Immature natural killer cell (primary cell): Measurements from ENCODE around the gene DGKD. TPM values are rescaled to one million over a fixed set of nuclear protein-coding genes. Genes with fewer than 3 reads are reported as not detected.
"Not testable (repeated sequence)": the region's sequence is repeated elsewhere in the genome, so short reads cannot be mapped to it uniquely, and the experiment has no call there.

Experiments
- DNase-seq, 3 donors: peaks; one replicate each; pipeline ENCODE4 v3.0.0; 2022; ENCODE audit warnings: mixed read lengths in 1 of 3
- H3K27ac Mint-ChIP-seq, 6 donors: one replicate each; pipeline ENCODE4 v1.8.0; 2020; ENCODE audit warnings: mixed read lengths in 6 of 6, mild to moderate bottlenecking in 5 of 6, inconsistent platforms in 4 of 6, moderate library complexity in 3 of 6
- H3K27me3 Mint-ChIP-seq, 3 donors: one replicate each; pipeline ENCODE4 v1.8.0; 2020 to 2021; ENCODE audit warnings: low read depth in 3 of 3, mild to moderate bottlenecking in 3 of 3, mixed read lengths in 3 of 3, moderate library complexity in 3 of 3, inconsistent platforms in 1 of 3
- H3K36me3 Mint-ChIP-seq, 3 donors: one replicate each; pipeline ENCODE4 v1.8.0; 2020; ENCODE audit warnings: mixed read lengths in 3 of 3, inconsistent platforms in 2 of 3, mild to moderate bottlenecking in 2 of 3
- H3K4me1 Mint-ChIP-seq, 2 donors: one replicate each; pipeline ENCODE4 v1.8.0; 2020; ENCODE audit warnings: inconsistent platforms in 2 of 2, mild to moderate bottlenecking in 2 of 2, mixed read lengths in 2 of 2, moderate library complexity in 1 of 2
- H3K4me3 Mint-ChIP-seq, 5 donors: one replicate each; pipeline ENCODE4 v1.8.0; 2020; ENCODE audit warnings: mild to moderate bottlenecking in 5 of 5, mixed read lengths in 5 of 5, inconsistent platforms in 3 of 5, moderate library complexity in 3 of 5
- H3K9me3 Mint-ChIP-seq, 6 donors: one replicate each; pipeline ENCODE4 v1.8.0; 2020; ENCODE audit warnings: mild to moderate bottlenecking in 6 of 6, mixed read lengths in 6 of 6, inconsistent platforms in 4 of 6, moderate library complexity in 3 of 6
- polyA plus RNA-seq, 3 donors: library from polyadenylated mRNA; unstranded; fragments of 300-500 nt; fragmentation: Illumina TruSeq; gene quantifications; one replicate each; pipeline ENCODE4 v1.2.3, GENCODE V29; 2021

The DGKD gene
- polyA plus RNA-seq, 3 donors from 2014 or later, result 15.9 to 60.6 (median 21.3) TPM

- peaks cover 92 to 98% of the 10 kb centered on the region in 2 donors for H3K4me1 Mint-ChIP-seq
- H3K27ac Mint-ChIP-seq, result peak overlapping the region; percentile 91 to 97 (median 94)
- H3K36me3 Mint-ChIP-seq, result peaks cover 12 to 33% (median 15%) of the 10 kb centered on the region in 3 donors
- H3K4me3 Mint-ChIP-seq, result peak overlapping the region; percentile 79 to 95 (median 82)
- H3K9me3 Mint-ChIP-seq, result no peaks in the 10 kb centered on the region
- DNase-seq, result no peak
- H3K27me3 Mint-ChIP-seq, result peaks cover 0 to 8% (median 0%) of the 10 kb centered on the region in 3 donors
These were observed 32.2 kb downstream of the DGKD start for GRCh38 chr2:233386382-233387041.

GRCh38 chr2:233387225-233387624 is 32.9 kb downstream of the DGKD start:
- H3K4me3 Mint-ChIP-seq, result peak overlapping the region; percentile 79 to 95 (median 82)
- H3K9me3 Mint-ChIP-seq, result no peaks in the 10 kb centered on the region
- peaks cover 0 to 8% (median 0%) of the 10 kb centered on the region in 3 donors for H3K27me3 Mint-ChIP-seq
- peaks cover 86 to 96% of the 10 kb centered on the region in 2 donors for H3K4me1 Mint-ChIP-seq
- H3K27ac Mint-ChIP-seq, result peak overlapping the region; percentile 91 to 97 (median 94)
- H3K36me3 Mint-ChIP-seq, result peaks cover 12 to 36% (median 18%) of the 10 kb centered on the region in 3 donors
- no peak for DNase-seq

- Mint-ChIP-seq H3K27me3 (peaks cover 0 to 8% (median 0%) of the 10 kb centered on the region in 3 donors), H3K27ac (peak overlapping the region; percentile 91 to 97 (median 94)), H3K4me1 (peaks cover 80 to 95% of the 10 kb centered on the region in 2 donors), H3K9me3 (no peaks in the 10 kb centered on the region), H3K4me3 (peak overlapping the region in 4 of 5 donors; percentile 79 to 90 (median 82)), H3K36me3 (peaks cover 12 to 36% (median 18%) of the 10 kb centered on the region in 3 donors)
- peak in 1 of 3 donors; percentile 30 for DNase-seq
These were observed 33.6 kb downstream of the DGKD start for GRCh38 chr2:233387667-233388528.

GRCh38 chr2:233389601-233390125 is 35.4 kb downstream of the DGKD start:
- peaks cover 70 to 92% of the 10 kb centered on the region in 2 donors for H3K4me1 Mint-ChIP-seq
- peaks cover 0 to 8% (median 0%) of the 10 kb centered on the region in 3 donors for H3K27me3 Mint-ChIP-seq
- no peaks in the 10 kb centered on the region for H3K9me3 Mint-ChIP-seq
- H3K4me3 Mint-ChIP-seq, result peak overlapping the region in 4 of 5 donors; percentile 5 to 45 (median 28)
- no peak for DNase-seq
- H3K27ac Mint-ChIP-seq, result peak overlapping the region; percentile 44 to 90 (median 81)
- peaks cover 12 to 34% (median 18%) of the 10 kb centered on the region in 3 donors for H3K36me3 Mint-ChIP-seq

GRCh38 chr2:233395687-233396086 is 41.4 kb downstream of the DGKD start:
- Mint-ChIP-seq H3K27ac (peak overlapping the region in 5 of 6 donors; percentile 60 to 87 (median 77)), H3K36me3 (peaks cover 9 to 53% (median 16%) of the 10 kb centered on the region in 3 donors), H3K27me3 (peaks cover 0 to 11% (median 5%) of the 10 kb centered on the region in 3 donors), H3K4me1 (peaks cover 63 to 89% of the 10 kb centered on the region in 2 donors), H3K4me3 (peak overlapping the region in 1 of 5 donors; percentile 41), H3K9me3 (peaks cover 0 to 2% (median 0%) of the 10 kb centered on the region in 6 donors)
- DNase-seq, result no peak

- not testable (repeated sequence) for DNase-seq, H3K9me3 Mint-ChIP-seq
- Mint-ChIP-seq H3K4me1 (peaks cover 66 to 86% of the 10 kb centered on the region in 2 donors), H3K36me3 (peaks cover 0 to 45% (median 11%) of the 10 kb centered on the region in 3 donors), H3K27ac (peak overlapping the region; percentile 75 to 87 (median 84)), H3K4me3 (peak overlapping the region in 2 of 5 donors; percentile 54 to 55), H3K27me3 (peaks cover 0 to 11% (median 5%) of the 10 kb centered on the region in 3 donors)
These were observed 42.7 kb downstream of the DGKD start for GRCh38 chr2:233396726-233397665.

GRCh38 chr2:233399306-233400225 is 45.3 kb downstream of the DGKD start:
- H3K4me3 Mint-ChIP-seq, result peak overlapping the region; percentile 54 to 74 (median 69)
- DNase-seq, result no peak
- peaks cover 75 to 85% of the 10 kb centered on the region in 2 donors for H3K4me1 Mint-ChIP-seq
- H3K27ac Mint-ChIP-seq, result peak overlapping the region; percentile 67 to 90 (median 85)
- H3K36me3 Mint-ChIP-seq, result peaks cover 7 to 53% (median 18%) of the 10 kb centered on the region in 3 donors
- peaks cover 0 to 11% (median 5%) of the 10 kb centered on the region in 3 donors for H3K27me3 Mint-ChIP-seq
- H3K9me3 Mint-ChIP-seq, result peaks cover 0 to 2% (median 0%) of the 10 kb centered on the region in 6 donors

GRCh38 chr2:233400341-233400740 is 46.0 kb downstream of the DGKD start:
- peak overlapping the region; percentile 67 to 91 (median 88) for H3K27ac Mint-ChIP-seq
- peaks cover 12 to 48% (median 23%) of the 10 kb centered on the region in 3 donors for H3K36me3 Mint-ChIP-seq
- peaks cover 70 to 82% of the 10 kb centered on the region in 2 donors for H3K4me1 Mint-ChIP-seq
- H3K9me3 Mint-ChIP-seq, result peaks cover 0 to 2% (median 0%) of the 10 kb centered on the region in 6 donors
- peak overlapping the region; percentile 27 to 74 (median 57) for H3K4me3 Mint-ChIP-seq
- peaks cover 0 to 10% (median 5%) of the 10 kb centered on the region in 3 donors for H3K27me3 Mint-ChIP-seq
- DNase-seq, result no peak

- H3K27me3 Mint-ChIP-seq, result peaks cover 0 to 10% (median 5%) of the 10 kb centered on the region in 3 donors
- no peak for DNase-seq
- H3K4me1 Mint-ChIP-seq, result peaks cover 64 to 79% of the 10 kb centered on the region in 2 donors
- peaks cover 12 to 45% (median 21%) of the 10 kb centered on the region in 3 donors for H3K36me3 Mint-ChIP-seq
- H3K27ac Mint-ChIP-seq, result peak overlapping the region; percentile 67 to 91 (median 88)
- H3K4me3 Mint-ChIP-seq, result peak overlapping the region; percentile 27 to 59 (median 55)
- peaks cover 0 to 2% (median 0%) of the 10 kb centered on the region in 6 donors for H3K9me3 Mint-ChIP-seq
These were observed 46.7 kb downstream of the DGKD start for GRCh38 chr2:233400961-233401360.

- no peak overlapping the region for H3K4me3 Mint-ChIP-seq
These were observed 48.1 kb downstream of the DGKD start for GRCh38 chr2:233402346-233402745.

GRCh38 chr2:233402789-233403188 is 48.5 kb downstream of the DGKD start:
- H3K4me3 Mint-ChIP-seq, result no peak overlapping the region
- H3K9me3 Mint-ChIP-seq, result no peaks in the 10 kb centered on the region
- no peak for DNase-seq
- peaks cover 63 to 78% of the 10 kb centered on the region in 2 donors for H3K4me1 Mint-ChIP-seq
- H3K27ac Mint-ChIP-seq, result peak overlapping the region in 5 of 6 donors; percentile 41 to 89 (median 70)
- peaks cover 20 to 44% (median 24%) of the 10 kb centered on the region in 3 donors for H3K36me3 Mint-ChIP-seq
- H3K27me3 Mint-ChIP-seq, result peaks cover 0 to 7% (median 4%) of the 10 kb centered on the region in 3 donors

More at GRCh38 chr2:233402346-233402745, 48.1 kb downstream of the DGKD start:
- Mint-ChIP-seq H3K27ac (peak overlapping the region in 3 of 6 donors; percentile 59 to 70 (median 68)), H3K9me3 (no peaks in the 10 kb centered on the region), H3K27me3 (peaks cover 0 to 7% (median 5%) of the 10 kb centered on the region in 3 donors), H3K4me1 (peaks cover 67 to 82% of the 10 kb centered on the region in 2 donors), H3K36me3 (peaks cover 20 to 48% (median 24%) of the 10 kb centered on the region in 3 donors)
- DNase-seq, result no peak
